ENCODE measurements around the gene EFCC1. TPM values are rescaled to one million over a fixed set of nuclear protein-coding genes. Genes with fewer than 3 reads are reported as not detected.

EFCC1 gene
- polyA plus RNA-seq, 1 experiment, result not detected

DNA sequence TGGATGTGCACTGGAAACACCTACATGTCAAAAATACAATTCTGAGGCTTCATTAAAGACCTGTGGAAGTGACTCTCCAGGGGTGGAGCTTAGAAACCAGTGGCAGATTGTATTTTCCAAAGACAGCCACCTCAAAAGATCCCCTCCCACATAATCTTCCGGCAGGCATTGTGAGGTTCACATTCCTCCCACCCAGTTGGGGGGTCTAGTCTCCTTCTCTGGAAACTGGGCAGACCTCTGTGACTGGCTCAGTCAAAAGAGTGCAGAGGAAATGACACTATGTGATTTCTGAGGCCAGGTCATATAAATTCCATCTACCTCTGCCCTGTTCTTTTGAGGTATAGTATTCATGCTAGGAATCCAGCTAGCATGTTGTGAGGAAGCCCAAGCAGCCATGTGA lies 5.4 kb upstream of the EFCC1 start:
- ChIA-PET CTCF (interaction anchor here (1.3 to 1.7 kb wide), 2 partner anchors 56 to 250 kb away, joined by 3 to 5 read pairs; no protein-coding TSS in a partner anchor), POLR2A (no interaction called here)
- TF ChIP-seq, protein P1, sequence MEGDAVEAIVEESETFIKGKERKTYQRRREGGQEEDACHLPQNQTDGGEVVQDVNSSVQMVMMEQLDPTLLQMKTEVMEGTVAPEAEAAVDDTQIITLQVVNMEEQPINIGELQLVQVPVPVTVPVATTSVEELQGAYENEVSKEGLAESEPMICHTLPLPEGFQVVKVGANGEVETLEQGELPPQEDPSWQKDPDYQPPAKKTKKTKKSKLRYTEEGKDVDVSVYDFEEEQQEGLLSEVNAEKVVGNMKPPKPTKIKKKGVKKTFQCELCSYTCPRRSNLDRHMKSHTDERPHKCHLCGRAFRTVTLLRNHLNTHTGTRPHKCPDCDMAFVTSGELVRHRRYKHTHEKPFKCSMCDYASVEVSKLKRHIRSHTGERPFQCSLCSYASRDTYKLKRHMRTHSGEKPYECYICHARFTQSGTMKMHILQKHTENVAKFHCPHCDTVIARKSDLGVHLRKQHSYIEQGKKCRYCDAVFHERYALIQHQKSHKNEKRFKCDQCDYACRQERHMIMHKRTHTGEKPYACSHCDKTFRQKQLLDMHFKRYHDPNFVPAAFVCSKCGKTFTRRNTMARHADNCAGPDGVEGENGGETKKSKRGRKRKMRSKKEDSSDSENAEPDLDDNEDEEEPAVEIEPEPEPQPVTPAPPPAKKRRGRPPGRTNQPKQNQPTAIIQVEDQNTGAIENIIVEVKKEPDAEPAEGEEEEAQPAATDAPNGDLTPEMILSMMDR (IDR thresholded peaks at IDR 0.05; ENCODE audit: insufficient read depth, low read depth, low read length), result no peak
- DNase-seq (ENCODE audit: low read depth), result no peak
- Histone ChIP-seq H3K4me3 (ENCODE audit: low read depth, low read length) (no peak overlapping the region), H3K36me3 (ENCODE audit: control insufficient read depth, insufficient read depth, low read length) (no peaks in the 10 kb centered on the region), H3K27me3 (ENCODE audit: control insufficient read depth, insufficient read depth, low read length) (peaks cover 28% of the 10 kb centered on the region)

GRCh38 chr3:128996200-128996599 lies 4.9 kb upstream of the EFCC1 start:
- ChIA-PET CTCF (interaction anchor here (0.6 to 1.7 kb wide), 2 partner anchors 56 to 175 kb away, joined by 3 read pairs; no protein-coding TSS in a partner anchor), POLR2A (no interaction called here)
- no peak overlapping the region for H3K4me3 ChIP-seq (ENCODE audit: low read depth, low read length)
- peaks cover 29% of the 10 kb centered on the region for H3K27me3 ChIP-seq (ENCODE audit: control insufficient read depth, insufficient read depth, low read length)
- no peak for DNase-seq (ENCODE audit: low read depth)
- no peaks in the 10 kb centered on the region for H3K36me3 ChIP-seq (ENCODE audit: control insufficient read depth, insufficient read depth, low read length)
- TF ChIP-seq, protein P1 (IDR thresholded peaks at IDR 0.05; ENCODE audit: insufficient read depth, low read depth, low read length), result no peak

DNA sequence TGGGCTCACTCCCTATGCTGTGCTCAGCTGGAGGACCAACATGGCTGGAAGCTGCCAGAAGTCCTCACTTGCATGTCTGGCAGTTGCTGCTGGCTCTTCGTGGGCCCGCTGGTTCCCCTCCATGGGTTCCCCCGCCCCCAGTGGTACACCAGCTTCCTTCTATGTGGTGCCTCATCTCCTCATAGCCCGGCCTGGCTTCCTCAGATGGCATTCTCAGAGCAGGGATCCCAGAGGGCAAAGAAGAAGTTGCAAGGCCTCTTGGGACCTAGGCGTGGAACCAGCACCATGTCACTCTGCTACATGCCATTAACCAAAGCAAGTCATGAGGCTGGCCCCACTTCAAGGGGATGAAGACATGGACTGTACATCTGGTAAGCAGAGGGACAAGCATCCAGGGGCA lies 4.4 kb upstream of the EFCC1 start:
- ChIA-PET CTCF (interaction anchor here (0.6 to 1.7 kb wide), 2 partner anchors 55 to 175 kb away, joined by 3 read pairs; no protein-coding TSS in a partner anchor), POLR2A (no interaction called here)
- TF ChIP-seq, protein P1 (IDR thresholded peaks at IDR 0.05; ENCODE audit: insufficient read depth, low read depth, low read length), result no peak
- no peak for DNase-seq (ENCODE audit: low read depth)
- Histone ChIP-seq H3K4me3 (ENCODE audit: low read depth, low read length) (no peak overlapping the region), H3K36me3 (ENCODE audit: control insufficient read depth, insufficient read depth, low read length) (no peaks in the 10 kb centered on the region), H3K27me3 (ENCODE audit: control insufficient read depth, insufficient read depth, low read length) (peaks cover 31% of the 10 kb centered on the region)

DNA sequence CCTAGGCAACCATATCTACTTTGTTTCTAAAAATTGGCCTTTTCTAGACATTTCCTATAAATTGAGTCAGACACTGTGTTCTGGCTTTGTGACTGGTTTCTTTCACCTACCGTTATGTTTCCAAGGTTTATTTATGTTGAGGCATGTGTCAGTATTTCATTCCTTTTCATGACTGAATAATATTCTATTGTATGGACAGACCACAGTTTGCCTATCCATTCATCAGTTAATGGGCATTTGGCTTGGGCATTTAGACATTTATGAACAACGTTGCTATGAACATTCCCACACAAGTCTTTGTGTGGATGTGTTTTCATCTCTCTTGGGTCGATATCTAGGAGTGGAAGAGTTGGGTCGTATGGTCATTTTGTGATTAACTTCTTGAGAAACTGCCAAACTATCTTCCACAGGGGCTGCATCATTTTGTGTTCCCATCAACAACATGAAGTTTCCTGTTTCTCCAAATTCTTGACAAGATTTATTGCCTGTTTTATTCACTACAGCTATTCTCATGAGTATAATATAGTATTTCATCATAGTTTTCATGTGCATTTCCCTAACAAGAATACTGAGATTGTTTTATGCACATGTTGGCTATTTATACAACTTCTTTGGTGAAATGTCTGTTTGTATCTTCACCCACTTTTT lies 3.5 kb upstream of the EFCC1 start:
- Histone ChIP-seq H3K4me3 (ENCODE audit: low read depth, low read length) (no peak overlapping the region), H3K27me3 (ENCODE audit: control insufficient read depth, insufficient read depth, low read length) (peaks cover 36% of the 10 kb centered on the region), H3K36me3 (ENCODE audit: control insufficient read depth, insufficient read depth, low read length) (no peaks in the 10 kb centered on the region)
- CTCF ChIA-PET, result interaction anchor here (1.7 to 2.1 kb wide), 2 partner anchors 9 to 27 kb away, joined by 3 to 10 read pairs; no protein-coding TSS in a partner anchor
- POLR2A ChIA-PET, result no interaction called here
- TF ChIP-seq, protein P1 (IDR thresholded peaks at IDR 0.05; ENCODE audit: insufficient read depth, low read depth, low read length), result no peak
- DNase-seq (ENCODE audit: low read depth), result no peak

DNA sequence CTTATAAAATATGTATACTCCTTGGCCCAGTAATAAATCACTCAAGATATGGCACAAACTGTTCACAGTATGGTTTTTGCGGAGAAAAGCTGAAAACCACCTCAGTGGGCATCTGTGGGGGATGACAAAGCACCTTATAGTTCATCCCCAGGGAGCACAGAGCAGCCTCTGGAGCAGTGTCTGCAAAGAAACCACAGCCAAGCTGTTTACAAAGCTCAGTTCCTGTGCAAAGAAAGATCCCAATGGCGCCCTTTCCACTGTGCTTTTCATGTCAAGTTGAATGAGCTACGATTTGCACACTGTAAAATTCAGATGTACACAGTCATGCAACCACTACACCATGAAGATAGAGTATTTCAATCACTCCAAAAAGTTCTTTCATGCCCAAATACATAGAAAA lies 2.5 kb upstream of the EFCC1 start:
- CTCF ChIA-PET, result interaction anchor here (1.7 to 2.1 kb wide), 2 partner anchors 10 to 28 kb away, joined by 3 to 10 read pairs; no protein-coding TSS in a partner anchor
- TF ChIP-seq, protein P1 (IDR thresholded peaks at IDR 0.05; ENCODE audit: insufficient read depth, low read depth, low read length), result no peak
- Histone ChIP-seq H3K27me3 (ENCODE audit: control insufficient read depth, insufficient read depth, low read length) (peaks cover 39% of the 10 kb centered on the region), H3K36me3 (ENCODE audit: control insufficient read depth, insufficient read depth, low read length) (no peaks in the 10 kb centered on the region), H3K4me3 (ENCODE audit: low read depth, low read length) (no peak overlapping the region)
- POLR2A ChIA-PET, result no interaction called here
- DNase-seq (ENCODE audit: low read depth), result no peak
